COLO668 (cell line): ENCODE results near the gene PRKCZ.

ENCODE experiments used
- DNase-seq: peaks from one replicate; lab custom pipeline; 2025; ENCODE audit not compliant: unreplicated experiment; lab: John Stamatoyannopoulos, UW

The PRKCZ gene

GRCh38 chr1:2227346-2228156 is 177.3 kb downstream of the PRKCZ start:
- peak; percentile 100 for DNase-seq

GRCh38 chr1:2228157-2228594 is 178.0 kb downstream of the PRKCZ start, which contains the start of gene SKI:
TSS of gene SKI (plus strand) at chr1:2228319. CDS start at chr1:2228767, 448 bp downstream.
- peak; percentile 82 for DNase-seq

GRCh38 chr1:2228694-2229036 is 178.5 kb downstream of the PRKCZ start:
- DNase-seq: peak; percentile 78

- peak; percentile 82 for DNase-seq
Measured at GRCh38 chr1:2229037-2229864, 179.0 kb downstream of the PRKCZ start.

- DNase-seq: peak; percentile 53
Measured at GRCh38 chr1:2229911-2230731, 179.9 kb downstream of the PRKCZ start.

- peak; percentile 52 for DNase-seq
Measured at GRCh38 chr1:2230781-2231531, 180.7 kb downstream of the PRKCZ start.

- peak; percentile 61 for DNase-seq
Measured at GRCh38 chr1:2231532-2232254, 181.5 kb downstream of the PRKCZ start.

GRCh38 chr1:2232255-2232915 is 182.2 kb downstream of the PRKCZ start:
- no peak for DNase-seq

GRCh38 chr1:2232916-2233438 is 182.8 kb downstream of the PRKCZ start:
- no peak for DNase-seq

- DNase-seq: no peak
Measured at GRCh38 chr1:2233468-2233867, 183.3 kb downstream of the PRKCZ start.

GRCh38 chr1:2233997-2234761 is 184.0 kb downstream of the PRKCZ start:
- no peak for DNase-seq

- no peak for DNase-seq
Measured at GRCh38 chr1:2234762-2235113, 184.5 kb downstream of the PRKCZ start.
